Measurements from ENCODE around the gene KIRREL2.
"Not testable (repeated sequence)": the region's sequence is repeated elsewhere in the genome, so short reads cannot be mapped to it uniquely, and the experiment has no call there.

GRCh38 chr19:35836096-35836495, 20.6 kb upstream of the KIRREL2 start:
- not testable (repeated sequence) for TF ChIP-seq CTCF (conservative IDR thresholded peaks at IDR 0.05; ENCODE audit: low read depth in 2 of 2); ETS1 (IDR thresholded peaks at IDR 0.05); CREB1 (CRISPR knock-in tag; IDR thresholded peaks at IDR 0.05; ENCODE audit: low read depth); EZH2 (IDR thresholded peaks at IDR 0.05; ENCODE audit: low read depth, unreplicated experiment)
